Right hindlimb (tissue), 1 donor: ENCODE results near the gene KLK7.
"Not testable (repeated sequence)": the region's sequence is repeated elsewhere in the genome, so short reads cannot be mapped to it uniquely, and the experiment has no call there.

Experiments
- DNase-seq: peaks from one replicate; pipeline ENCODE4 v3.0.0-alpha.2; 2018

The KLK7 gene

DNA sequence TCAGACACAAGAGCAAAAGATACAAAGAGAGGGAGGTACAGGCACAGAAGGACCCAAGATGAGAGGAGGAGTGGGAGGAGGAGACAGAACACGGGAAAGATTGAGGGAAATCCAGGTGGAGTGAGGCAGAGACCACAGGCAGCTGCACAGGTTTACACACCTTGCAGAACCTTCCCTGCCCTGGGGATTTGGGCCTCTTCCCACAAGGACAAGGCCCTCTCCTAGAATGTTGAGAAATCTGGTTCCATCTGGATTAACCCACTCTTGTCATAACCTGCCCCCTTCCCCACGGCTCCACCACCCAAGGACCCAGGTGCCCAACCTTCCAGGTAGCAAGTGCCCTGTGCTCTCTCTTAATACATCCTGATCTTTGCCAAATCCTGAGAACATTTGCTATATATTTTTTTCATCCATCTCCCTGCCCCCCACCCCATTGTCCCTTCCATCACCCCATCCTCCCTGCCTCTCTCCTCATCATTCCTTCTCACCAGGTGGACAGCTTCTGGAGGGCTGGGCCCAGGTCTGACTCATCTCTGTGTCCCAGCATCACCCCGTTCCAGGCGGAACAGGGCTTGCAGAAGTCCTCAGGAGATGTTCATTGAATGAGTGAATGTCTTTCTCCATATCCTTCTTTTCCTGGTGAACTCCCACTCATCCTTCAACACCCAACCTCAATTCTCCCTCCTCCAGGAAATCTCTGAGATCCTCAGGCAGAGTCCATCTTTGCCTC lies 26.5 kb upstream of the KLK7 start:
- no peak for DNase-seq

DNA sequence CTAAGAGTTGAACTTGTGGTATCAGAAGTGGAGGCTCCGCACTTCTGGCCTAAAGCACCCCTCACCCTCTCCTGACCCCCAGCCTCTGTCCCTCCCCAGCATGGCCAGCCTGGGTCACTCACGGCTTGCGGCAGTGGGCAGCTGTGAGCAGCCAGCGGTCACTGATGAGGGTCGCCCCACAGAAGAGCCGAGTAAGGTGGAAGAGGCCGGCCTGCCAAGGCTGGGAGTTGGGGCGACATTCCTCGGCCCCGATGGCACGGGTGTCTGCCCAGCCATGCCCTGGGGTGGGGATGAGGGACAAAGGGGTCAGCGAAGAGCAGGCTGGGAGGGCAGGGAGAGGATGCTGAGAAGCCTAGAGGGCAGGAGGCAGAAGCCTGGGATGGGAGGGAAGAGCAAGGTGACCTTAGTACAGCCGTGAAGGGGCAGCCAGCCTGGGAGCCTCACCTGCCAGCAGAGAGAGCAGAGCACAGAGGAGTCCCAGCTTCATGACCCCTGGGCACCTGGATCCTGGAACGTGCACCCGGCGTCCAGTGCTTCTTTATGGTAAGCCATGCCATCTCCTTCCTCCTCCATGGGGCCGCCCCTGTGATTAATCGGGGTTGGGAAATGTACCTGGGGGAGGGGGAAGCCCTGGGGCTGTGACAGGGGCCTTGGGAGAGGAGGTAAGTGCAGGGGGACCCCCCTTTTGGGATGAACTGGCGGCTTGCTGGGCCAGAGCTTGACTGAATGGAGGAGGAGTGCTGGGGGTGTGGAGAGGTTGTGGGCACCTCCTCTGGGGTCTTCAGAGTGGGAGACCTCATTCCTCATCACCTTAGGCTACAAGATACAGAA lies 25.6 kb upstream of the KLK7 start:
- DNase-seq = no peak

DNA sequence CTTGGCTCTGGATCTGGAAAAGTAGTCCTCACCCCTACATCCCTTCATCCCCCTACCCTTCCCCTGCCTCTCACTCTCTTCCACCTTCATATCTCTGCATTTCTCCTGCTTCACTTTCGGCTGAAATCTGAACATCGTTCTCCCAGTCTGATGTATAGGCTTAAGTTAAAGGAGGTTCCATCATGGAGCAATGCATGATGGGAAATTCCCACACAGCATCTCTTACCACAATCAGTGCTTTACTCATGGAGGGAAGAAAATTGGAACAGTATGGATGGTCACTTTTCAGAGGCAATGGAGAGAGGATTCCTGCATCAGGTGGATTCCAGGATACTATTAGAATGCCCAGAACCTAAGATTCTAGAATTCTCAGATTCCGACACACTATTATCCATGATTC lies 23.8 kb upstream of the KLK7 start:
- DNase-seq = no peak

DNA sequence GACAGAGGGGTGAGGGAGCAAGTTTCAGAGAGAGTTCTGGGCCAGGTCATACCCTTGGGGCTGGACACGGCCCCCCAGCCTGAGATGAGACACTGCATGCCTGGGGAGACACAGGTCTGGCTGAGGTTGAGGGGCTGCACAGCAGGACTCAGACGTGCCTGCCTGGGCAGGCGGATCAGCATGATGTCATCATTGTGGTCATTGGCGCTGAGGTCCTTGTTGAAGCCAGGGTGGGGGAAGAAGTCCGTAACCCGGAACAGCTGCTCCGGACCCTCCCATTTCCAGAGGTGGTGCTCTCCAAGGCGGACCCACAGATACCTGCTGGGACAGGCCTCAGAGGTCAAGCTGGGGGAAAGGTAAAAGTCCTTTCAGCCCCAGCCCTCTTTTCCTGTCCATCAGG lies 22.7 kb upstream of the KLK7 start:
- no peak for DNase-seq

DNA sequence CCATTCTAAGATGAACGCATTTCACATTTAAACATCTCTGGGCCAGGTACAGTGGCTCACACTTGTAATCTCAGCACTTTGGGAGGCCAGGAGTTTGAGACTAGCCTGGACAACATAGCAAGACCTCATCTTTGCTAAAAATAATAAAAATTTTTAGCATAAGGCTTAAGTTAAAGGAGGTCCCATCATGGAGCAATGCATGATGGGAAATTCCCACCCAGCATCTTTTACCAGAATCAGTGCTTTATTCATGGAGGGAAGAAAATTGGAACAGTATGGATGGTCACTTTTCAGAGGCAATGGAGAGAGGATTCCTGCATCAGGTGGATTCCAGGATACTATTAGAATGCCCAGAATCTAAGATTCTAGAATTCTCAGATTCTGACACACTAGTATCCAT lies 21.5 kb upstream of the KLK7 start:
- no peak for DNase-seq

DNA sequence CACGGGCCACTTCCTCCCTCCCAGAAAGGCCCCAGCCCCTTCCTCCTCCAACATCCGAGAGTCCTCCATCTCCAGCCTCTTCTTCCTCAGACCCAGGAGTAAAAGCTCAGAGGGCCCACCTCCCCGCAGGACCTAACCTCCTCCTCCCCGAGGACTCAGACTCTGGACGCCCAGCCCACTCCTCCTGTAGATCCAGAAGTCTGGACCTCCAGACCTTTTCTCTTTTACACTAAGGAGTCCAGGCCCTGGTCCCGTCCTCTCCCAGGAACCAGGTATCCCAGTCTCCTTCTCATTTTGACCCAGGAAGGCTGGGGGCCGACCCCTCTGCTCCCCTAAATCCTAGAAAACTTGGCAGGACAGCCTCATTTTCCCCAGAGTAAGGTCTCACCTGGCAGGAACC lies 19.6 kb upstream of the KLK7 start:
- no peak for DNase-seq

DNA sequence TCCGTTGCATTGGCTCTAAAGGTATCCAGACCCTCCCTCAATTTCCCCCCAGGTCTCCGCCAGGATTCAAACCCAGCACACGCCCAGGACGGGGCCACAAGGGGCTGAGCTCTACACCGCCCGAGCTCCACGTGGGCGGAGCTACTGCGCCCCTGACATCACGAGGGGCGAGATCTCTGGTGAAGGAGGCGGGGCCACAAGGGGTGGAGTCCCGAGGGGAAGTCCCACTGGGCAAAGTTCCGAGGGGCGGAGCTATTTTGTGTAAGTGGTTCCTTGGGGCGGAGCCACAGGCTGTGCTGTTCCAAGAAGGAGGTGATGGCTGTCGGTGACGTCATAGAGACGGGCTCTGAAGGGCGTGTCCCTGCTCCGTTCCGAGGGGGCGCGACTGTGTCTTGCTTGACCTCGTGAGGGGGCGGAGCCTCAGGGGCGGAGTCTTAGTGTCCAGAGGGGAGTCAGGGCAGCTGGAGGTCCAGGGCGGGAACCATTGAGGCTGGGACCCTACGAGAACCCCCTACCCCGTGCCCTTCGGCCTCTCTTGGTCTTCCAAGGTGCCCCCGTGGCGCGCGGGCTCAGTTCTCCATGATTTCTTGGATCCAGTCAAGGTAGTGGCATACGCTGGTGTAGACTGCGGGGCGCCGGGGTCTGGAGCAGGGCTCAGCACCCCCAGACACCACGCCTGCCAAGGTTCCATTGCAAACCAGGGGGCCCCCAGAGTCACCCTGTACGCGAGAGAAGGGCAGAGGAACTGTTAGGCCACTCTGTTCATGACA lies 19.0 kb upstream of the KLK7 start:
- no peak for DNase-seq

DNA sequence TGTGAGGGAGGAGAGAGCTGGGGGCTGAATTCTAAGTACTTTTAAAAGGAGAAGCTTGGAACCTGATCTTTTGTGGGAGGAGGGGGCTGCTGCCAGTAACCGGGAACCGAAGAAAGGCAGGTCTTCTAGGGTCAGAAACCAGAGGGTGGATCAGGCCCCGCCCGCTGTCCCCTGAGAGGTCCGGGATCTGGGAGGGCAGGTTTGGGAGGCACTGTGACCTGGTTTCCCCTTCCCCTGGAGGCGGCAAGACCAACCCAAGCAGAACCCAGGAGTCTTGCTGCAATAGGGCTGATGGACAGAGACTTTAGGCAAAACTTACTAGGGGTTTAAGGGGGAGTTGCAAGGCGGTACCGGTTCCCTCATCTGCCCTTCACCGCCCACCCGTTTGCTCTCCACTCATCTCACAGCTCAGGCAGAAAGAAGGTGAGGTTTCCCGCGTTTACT lies 18.4 kb upstream of the KLK7 start:
- DNase-seq = no peak

DNA sequence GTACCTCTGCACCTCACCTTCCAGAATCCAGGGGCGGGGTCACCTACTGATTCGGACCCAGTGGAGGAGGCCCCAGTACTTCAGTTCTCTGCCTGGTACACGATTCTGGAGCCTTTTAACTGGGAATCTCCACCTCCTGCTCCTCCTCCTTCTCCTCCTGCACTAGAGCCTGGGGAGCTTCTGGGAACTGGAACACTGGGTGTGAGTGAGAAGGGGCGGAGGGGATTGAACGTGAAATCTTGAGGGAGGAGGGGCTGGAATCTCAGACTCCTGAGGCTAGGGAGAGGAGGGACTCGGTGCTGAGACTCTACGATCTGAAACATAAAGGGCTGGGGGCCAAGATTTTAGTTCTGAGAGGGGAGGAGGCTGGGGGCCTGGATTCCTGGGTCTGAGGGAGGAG lies 17.8 kb upstream of the KLK7 start, which contains the start of gene KLK8:
Gene KLK8, minus strand, starts transcription at position 90 of the 400 bp plus-strand sequence. CDS start 437 bp downstream, outside the sequence.
- no peak for DNase-seq

DNA sequence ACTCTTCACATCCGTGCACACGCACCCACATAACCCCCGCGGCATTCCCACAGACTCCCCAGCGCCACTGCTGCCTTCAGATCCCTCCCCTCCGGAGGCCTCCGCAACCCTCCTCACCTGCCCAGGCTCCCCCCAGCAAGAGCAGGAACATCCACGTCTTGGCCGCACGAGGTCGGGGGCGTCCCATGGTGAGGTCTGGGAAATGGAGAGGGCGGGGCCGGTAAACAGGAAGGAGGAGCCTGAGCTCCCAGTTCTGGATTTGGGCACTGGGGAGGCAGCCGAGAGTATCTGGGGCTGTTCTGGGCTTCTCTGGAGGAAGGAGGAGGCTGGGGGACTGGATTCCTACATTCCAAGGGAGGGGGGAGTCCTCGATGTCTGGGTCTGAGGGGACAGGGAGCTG lies 17.3 kb upstream of the KLK7 start:
- no peak for DNase-seq

DNA sequence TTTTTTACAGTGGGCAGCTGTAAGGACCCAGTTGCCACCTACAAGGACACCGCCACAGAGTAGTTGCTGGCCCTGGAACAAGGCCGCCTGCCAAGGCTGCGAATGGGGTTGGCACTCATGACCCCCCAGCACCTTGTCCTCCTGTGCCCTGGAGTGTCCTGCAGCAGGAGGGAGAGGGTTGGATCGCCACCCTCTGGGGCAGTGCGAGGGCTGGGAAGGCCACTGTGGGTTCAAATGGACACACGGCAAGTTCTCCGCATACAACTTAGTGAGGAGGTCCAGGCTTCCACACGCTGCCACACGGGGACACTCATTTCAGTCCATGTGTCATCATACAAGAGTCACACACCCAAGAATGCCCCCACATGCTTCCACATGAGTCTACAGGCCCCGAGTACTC lies 16.7 kb upstream of the KLK7 start:
- no peak for DNase-seq

DNA sequence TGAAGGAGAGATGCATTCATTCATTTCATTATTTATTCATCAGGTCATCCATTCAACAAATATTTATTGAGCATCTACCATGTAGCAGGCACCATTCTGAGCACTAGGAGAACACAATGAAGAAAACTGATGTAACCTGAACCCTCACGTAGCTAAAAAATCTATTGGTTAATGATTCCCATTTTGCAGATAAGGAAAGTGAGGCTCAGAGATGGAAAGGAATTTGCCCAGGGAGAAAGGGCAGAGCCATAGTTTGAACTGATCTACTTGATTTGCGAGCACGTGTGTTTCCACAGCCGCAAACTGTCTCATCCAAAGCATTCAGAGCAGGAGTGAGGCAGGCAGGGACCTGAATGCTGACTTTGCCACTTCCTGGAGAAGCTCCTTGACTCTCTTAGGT lies 15.0 kb upstream of the KLK7 start:
- DNase-seq = no peak

DNA sequence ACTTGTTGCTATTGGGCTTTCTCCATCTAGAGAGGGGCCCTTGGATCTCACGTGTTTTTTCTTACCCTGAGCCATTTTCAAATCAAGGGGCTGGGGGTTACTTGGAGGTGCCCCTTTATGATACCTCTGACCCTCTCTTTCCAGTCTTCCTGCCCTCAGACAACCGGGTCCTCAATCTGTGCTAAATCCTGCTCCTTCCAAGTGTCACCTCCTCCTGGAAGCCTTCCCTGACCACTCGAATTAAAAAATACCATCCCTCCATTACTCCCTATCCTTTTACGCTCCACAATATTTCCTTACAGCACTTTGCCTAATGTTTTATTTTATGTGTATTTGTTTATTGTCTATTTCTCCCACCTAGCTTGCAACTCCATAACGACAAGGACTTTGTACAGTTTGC lies 14.3 kb upstream of the KLK7 start:
- DNase-seq = no peak

DNA sequence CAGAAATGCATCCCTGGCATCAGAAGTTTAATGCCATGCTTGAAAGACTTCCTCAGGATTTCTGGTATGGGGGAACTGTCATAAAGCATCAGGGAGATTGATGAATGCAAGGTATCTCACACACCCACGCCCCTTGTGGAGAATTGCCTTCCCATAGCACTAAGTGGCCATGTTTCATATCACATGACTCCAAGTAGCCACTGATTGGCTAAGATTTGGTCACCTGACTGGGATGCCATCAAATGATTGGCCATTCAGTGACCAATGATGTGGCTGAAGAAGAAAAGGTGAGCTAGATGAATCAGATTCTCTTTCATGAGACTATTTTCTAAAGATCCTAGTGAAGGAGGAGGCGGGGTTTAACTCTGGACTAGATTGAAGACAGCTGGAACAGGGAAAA lies 10.4 kb upstream of the KLK7 start:
- no peak for DNase-seq

DNA sequence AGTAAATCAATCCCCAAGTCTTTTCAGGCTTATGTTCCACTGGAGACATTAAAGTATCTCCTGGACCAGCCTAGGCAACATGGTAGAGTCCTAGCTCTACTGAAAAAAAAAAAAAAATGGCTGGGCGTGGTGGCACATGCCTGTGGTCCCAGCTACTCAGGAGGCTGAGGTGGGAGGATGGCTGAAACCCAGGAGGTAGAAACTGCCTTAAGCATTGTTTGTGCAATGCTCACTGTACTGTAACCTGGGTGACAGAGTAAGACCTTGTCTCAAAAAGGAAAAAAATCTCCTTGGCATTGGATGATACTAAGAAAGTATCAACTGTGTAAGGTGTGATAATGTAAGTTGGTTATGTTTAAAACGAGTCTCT lies 8.9 kb upstream of the KLK7 start:
- no peak for DNase-seq

DNA sequence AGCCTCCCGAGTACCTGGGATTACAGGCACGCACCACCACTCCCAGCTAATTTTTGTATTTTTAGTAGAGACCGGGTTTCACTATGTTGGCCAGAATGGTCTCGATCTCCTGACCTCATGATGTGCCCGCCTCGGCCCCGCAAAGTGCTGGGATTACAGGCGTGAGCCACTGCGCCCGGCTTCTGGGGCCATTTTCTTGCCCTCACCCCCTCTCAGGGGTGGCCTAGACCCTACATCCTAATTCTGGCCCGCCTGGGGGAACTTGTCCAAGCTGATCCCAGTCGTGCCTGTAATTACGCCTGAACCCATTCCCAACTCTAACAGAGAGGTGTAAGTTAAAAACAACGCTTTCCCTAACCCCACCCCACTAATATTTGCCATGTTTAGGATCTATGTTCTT lies 699 bp upstream of the KLK7 start:
- not testable (repeated sequence) for DNase-seq

DNA sequence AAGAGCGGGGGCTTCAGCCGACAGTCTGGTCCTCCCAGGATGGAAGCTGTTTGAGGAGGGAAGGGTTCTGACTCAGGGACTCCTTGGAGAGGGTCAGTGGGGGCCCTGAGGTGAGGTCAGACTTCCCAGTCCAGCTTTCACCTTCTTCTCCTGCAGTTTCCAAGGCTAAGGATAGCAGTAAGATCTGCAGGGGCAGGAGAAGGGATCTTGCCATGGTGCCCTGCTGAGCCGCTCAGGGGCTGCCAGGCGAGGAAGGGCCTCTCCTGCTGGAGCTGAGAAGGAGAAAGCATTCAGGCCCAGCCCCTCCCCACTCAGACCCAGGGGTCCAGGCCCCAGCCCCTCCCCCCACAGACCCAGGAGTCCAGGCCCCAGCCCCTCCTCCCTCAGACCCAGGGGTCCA lies 1.5 kb downstream of the KLK7 start:
- no peak for DNase-seq

DNA sequence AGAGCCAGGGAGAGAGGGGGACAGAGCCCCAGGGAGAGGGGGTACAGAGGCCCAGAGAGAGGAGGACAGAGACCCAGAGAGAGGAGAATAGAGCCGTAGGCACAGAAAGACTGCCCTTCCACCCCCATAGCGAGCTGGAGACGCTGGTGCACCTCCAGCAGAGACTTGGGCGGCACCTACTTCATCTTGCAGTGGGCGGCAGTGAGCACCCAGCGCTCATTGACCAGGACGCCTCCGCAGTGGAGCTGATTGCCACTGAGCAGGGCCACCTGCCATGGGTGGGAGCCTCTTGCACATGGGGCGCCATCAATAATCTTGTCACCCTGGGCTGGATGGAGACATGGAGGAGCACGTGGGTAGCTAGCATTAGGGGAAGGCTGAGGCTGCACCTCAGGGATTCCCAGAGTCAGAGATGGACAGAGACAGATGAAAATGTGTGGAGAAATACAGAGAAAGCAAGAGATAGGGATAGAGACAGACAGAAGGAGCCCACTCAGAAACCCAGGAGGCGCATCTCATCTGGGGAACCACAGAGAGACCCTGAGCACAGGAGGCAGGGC lies 2.0 kb downstream of the KLK7 start:
- no peak for DNase-seq

DNA sequence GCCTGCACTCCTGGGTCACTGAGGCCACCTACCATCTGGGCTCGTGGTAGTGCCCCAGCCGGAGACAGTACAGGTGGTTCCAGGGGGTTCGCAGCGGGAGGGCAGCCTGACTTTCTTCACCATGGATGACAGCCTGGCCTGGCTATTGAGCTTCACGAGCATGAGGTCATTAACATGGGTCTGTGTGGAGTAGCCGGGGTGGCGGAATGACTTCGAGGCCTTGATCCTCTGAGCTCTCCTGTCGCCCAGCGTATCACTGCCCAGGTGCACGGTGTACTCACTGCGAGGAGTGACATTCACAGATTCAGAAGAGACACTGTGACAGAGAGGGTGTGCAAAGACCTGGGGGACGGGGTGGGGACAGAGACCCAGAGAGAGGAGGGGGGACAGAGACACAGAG lies 3.5 kb downstream of the KLK7 start:
- DNase-seq = no peak

DNA sequence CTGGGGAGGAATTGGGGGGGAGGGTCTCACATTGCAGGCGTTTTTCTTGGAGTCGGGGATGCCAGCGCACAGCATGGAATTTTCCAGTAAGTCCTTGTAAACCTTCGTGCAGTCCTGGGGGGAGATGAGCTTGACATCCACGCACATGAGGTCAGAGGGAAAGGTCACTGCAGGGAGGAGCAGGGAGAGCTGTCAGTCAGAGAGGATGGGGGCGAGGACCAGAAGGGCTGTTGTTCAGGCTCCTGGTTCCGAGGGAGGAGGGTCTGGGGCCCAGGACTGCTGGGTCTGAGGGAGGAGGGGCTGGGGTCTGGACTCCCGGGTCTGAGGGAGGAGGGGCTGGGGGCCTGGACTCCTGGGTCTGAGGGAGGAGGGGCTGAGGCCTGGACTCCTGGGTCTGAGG lies 4.0 kb downstream of the KLK7 start:
- DNase-seq = no peak

DNA sequence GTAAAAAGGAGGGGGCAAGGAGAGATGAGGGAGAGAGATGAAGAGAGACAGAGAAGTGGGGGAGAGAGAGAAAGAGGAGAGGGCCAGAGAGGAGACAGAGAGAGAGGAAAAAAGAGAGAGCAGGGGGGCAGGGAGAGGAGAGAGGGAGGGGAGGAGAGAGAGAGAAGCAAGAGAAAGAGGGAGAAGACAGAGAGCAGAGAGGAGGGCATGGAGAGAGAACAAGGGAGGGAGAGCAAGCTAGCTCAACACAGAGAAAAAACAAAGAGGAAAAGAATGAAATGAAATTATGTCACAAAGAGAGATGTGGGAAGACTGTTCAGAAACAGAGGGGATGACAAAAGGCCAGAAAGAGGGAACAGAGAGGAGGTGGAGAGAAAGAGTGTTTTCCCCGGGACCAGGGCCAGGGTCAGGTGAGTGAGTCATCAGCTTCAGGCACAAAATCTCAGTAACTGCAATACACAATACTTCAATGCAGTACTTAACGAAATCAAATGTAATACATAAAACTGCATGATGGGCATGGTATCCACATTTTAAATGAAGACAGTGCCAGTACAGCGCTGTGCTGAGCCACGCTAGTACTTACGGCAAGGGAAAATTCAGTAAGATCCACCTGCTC lies 4.8 kb downstream of the KLK7 start:
- no peak for DNase-seq

DNA sequence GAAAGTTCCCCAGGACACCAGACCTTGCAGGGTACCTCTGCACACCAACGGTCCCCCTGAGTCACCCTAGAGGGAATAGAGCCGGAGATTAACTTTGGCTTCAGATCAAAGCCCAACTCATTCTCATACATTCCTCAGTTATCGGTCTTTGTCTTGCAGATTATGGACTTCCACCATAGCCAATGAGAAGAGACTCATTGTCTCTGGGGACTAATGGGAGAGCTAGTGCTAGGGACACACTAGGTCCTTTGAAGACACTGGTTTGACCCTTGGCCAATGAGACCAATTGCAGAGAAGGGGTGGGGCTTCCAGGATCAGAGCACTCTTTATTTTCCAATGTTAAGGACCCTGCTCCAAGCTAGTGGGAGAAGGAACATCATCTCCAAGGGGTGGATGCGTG lies 6.1 kb downstream of the KLK7 start:
- no peak for DNase-seq

DNA sequence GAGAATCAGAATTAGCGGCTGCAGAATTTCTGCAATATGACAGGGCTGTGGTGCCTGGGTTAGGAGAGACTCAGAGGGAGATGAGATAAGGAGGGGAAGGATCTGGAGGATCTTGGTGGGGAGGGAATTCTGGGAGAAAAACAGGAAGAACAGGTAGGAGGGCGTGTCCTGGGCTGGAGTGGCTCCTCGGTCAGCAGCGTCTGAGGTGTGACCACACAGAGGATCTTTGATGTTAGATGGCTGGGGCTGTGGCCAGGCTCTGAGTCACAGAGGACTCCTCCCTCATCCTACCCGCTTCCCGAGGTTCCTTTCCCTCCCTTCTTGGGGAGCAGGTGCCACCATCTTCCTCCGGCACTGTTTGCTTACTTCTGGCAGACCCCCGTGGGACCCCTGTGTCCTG lies 8.0 kb downstream of the KLK7 start:
- DNase-seq = no peak
